ENCODE results near the gene EPB41L5. TPM values are rescaled to one million over a fixed set of nuclear protein-coding genes. Genes with fewer than 3 reads are reported as not detected.

EPB41L5 gene
- total and polyA plus RNA-seq, 4 donors, result 19.7 to 88.4 (median 30.3) TPM

- H3K9me3 ChIP-seq (ENCODE audit: control insufficient read depth in 4 of 4, low read length in 3 of 4), result no peaks in the 10 kb centered on the region
- H3K27me3 ChIP-seq (ENCODE audit: control insufficient read depth in 4 of 4, insufficient read depth in 4 of 4, low read length in 3 of 4), result no peaks in the 10 kb centered on the region
- no peak overlapping the region for H3K9ac ChIP-seq (ENCODE audit: low read depth in 1 of 2, low read length in 2 of 2)
- H3K4me1 ChIP-seq (ENCODE audit: control insufficient read depth in 4 of 4, insufficient read depth in 4 of 4, low read length in 3 of 4), result no peaks in the 10 kb centered on the region
- no peak overlapping the region for H3K27ac ChIP-seq (ENCODE audit: low read depth in 1 of 2, low read length in 2 of 2)
- DNase-seq (ENCODE audit: low spot score), result no peak
- no peaks in the 10 kb centered on the region for H3K36me3 ChIP-seq (ENCODE audit: control insufficient read depth in 4 of 4, insufficient read depth in 3 of 4, low read depth in 1 of 4, low read length in 3 of 4)
- 87% methylated on average over 12 of the region's 12 CpGs for WGBS
- no peak overlapping the region for H3K4me3 ChIP-seq (ENCODE audit: low read depth in 1 of 3, low read length in 3 of 3)
- TF ChIP-seq CTCF (IDR thresholded peaks at IDR 0.05; ENCODE audit: low read depth, low read length, missing input control), result no peak
- no peak for TF ChIP-seq YY1 (IDR thresholded peaks at IDR 0.05)
- no peak for TF ChIP-seq EGR1 (IDR thresholded peaks at IDR 0.05; ENCODE audit: low read depth in 2 of 2)
- TF ChIP-seq ATF3 (IDR thresholded peaks at IDR 0.05), result no peak
- no peak for TF ChIP-seq FOXA2 (IDR thresholded peaks at IDR 0.05)
- no peak for TF ChIP-seq RAD21 (IDR thresholded peaks at IDR 0.05)
- TF ChIP-seq HNF4A (conservative IDR thresholded peaks at IDR 0.05), result no peak
- no peak for TF ChIP-seq GABPA (IDR thresholded peaks at IDR 0.05 in 1 of 2, conservative IDR thresholded peaks at IDR 0.05 in 1 of 2)
Measured at GRCh38 chr2:120209427-120210269, 196.8 kb downstream of the EPB41L5 start.

GRCh38 chr2:120210270-120210693, 197.4 kb downstream of the EPB41L5 start:
- Histone ChIP-seq H3K4me1 (ENCODE audit: control insufficient read depth in 4 of 4, insufficient read depth in 4 of 4, low read length in 3 of 4) (no peaks in the 10 kb centered on the region), H3K27me3 (ENCODE audit: control insufficient read depth in 4 of 4, insufficient read depth in 4 of 4, low read length in 3 of 4) (no peaks in the 10 kb centered on the region), H3K9me3 (ENCODE audit: control insufficient read depth in 4 of 4, low read length in 3 of 4) (no peaks in the 10 kb centered on the region), H3K36me3 (ENCODE audit: control insufficient read depth in 4 of 4, insufficient read depth in 3 of 4, low read depth in 1 of 4, low read length in 3 of 4) (no peaks in the 10 kb centered on the region), H3K9ac (ENCODE audit: low read depth in 1 of 2, low read length in 2 of 2) (no peak overlapping the region), H3K27ac (ENCODE audit: low read depth in 1 of 2, low read length in 2 of 2) (no peak overlapping the region), H3K4me3 (ENCODE audit: low read depth in 1 of 3, low read length in 3 of 3) (no peak overlapping the region)
- no peak for TF ChIP-seq MAX (IDR thresholded peaks at IDR 0.05)
- no peak for TF ChIP-seq FOXA1 (IDR thresholded peaks at IDR 0.05)
- TF ChIP-seq EGR1 (IDR thresholded peaks at IDR 0.05; ENCODE audit: low read depth in 2 of 2), result no peak
- TF ChIP-seq JUND (IDR thresholded peaks at IDR 0.05), result no peak
- no peak for TF ChIP-seq TAF1 (conservative IDR thresholded peaks at IDR 0.05)
- WGBS, result 62% methylated on average over 10 of the region's 10 CpGs
- no peak for DNase-seq (ENCODE audit: low spot score)

GRCh38 chr2:120218181-120218580, 205.3 kb downstream of the EPB41L5 start:
- H3K9me3 ChIP-seq (ENCODE audit: control insufficient read depth in 4 of 4, low read length in 3 of 4), result no peaks in the 10 kb centered on the region
- H3K4me1 ChIP-seq (ENCODE audit: control insufficient read depth in 4 of 4, insufficient read depth in 4 of 4, low read length in 3 of 4), result peaks cover 0 to 10% (median 5%) of the 10 kb centered on the region in 4 donors
- WGBS, result 97% methylated on average over 5 of the region's 5 CpGs
- no peak overlapping the region for H3K27ac ChIP-seq (ENCODE audit: low read depth in 1 of 2, low read length in 2 of 2)
- no peak overlapping the region for H3K4me3 ChIP-seq (ENCODE audit: low read depth in 1 of 3, low read length in 3 of 3)
- DNase-seq (ENCODE audit: low spot score), result no peak
- H3K36me3 ChIP-seq (ENCODE audit: control insufficient read depth in 4 of 4, insufficient read depth in 3 of 4, low read depth in 1 of 4, low read length in 3 of 4), result peaks cover 0 to 3% (median 0%) of the 10 kb centered on the region in 4 donors
- H3K9ac ChIP-seq (ENCODE audit: low read depth in 1 of 2, low read length in 2 of 2), result no peak overlapping the region
- no peaks in the 10 kb centered on the region for H3K27me3 ChIP-seq (ENCODE audit: control insufficient read depth in 4 of 4, insufficient read depth in 4 of 4, low read length in 3 of 4)
- TF ChIP-seq RXRA (IDR thresholded peaks at IDR 0.05) (no peak), SP1 (IDR thresholded peaks at IDR 0.05) (no peak), NR2F2 (IDR thresholded peaks at IDR 0.05) (no peak), RAD21 (IDR thresholded peaks at IDR 0.05) (no peak), HNF4G (IDR thresholded peaks at IDR 0.05) (no peak), FOXA1 (IDR thresholded peaks at IDR 0.05) (no peak), EGR1 (IDR thresholded peaks at IDR 0.05; ENCODE audit: low read depth in 2 of 2) (no peak), CTCF (IDR thresholded peaks at IDR 0.05; ENCODE audit: low read depth, low read length, missing input control) (no peak), YY1 (IDR thresholded peaks at IDR 0.05) (no peak), FOXA2 (IDR thresholded peaks at IDR 0.05) (no peak), ATF3 (IDR thresholded peaks at IDR 0.05) (no peak), ZBTB33 (IDR thresholded peaks at IDR 0.05) (no peak)

Measured in liver (tissue), 9 donors.